HL-60 (cell line): ENCODE data around the gene OXCT1.

Experiments
- DNase-seq, 2 experiments: peaks; one replicate each; pipeline ENCODE4 v3.0.0-alpha.2; 2010 to 2020; ENCODE audit warnings: low read depth in 1 of 2, low spot score in 1 of 2
- H3K27ac ChIP-seq: fragments of 250-450 bp; sonication (Bioruptor Pico); replicated peaks from 2 replicates; pipeline ENCODE4 v1.5.1; 2020; ENCODE audit warnings: mild to moderate bottlenecking, moderate library complexity
- H3K27me3 ChIP-seq: fragments of 250-450 bp; sonication (Bioruptor Pico); 2 replicates; pipeline ENCODE4 v1.5.1; 2021; ENCODE audit warnings: mild to moderate bottlenecking, moderate library complexity; ENCODE audit not compliant: insufficient read depth, poor library complexity, severe bottlenecking
- H3K4me3 ChIP-seq: replicated peaks from 2 replicates; pipeline ENCODE4 v1.5.1; 2011; ENCODE audit warnings: mild to moderate bottlenecking, control low read depth, low read length; ENCODE audit not compliant: insufficient read depth
- GABPA ChIP-seq: IDR thresholded peaks from 2 replicates; pipeline ENCODE4 v1.6.1; 2012; ENCODE audit warnings: low read depth
- POLR2AphosphoS5 ChIP-seq: IDR thresholded peaks from 2 replicates; pipeline ENCODE4 v1.6.1; 2012; ENCODE audit warnings: low read depth
- SPI1 ChIP-seq: IDR thresholded peaks from 2 replicates; pipeline ENCODE4 v1.6.1; 2012; ENCODE audit warnings: low read depth, mild to moderate bottlenecking, borderline replicate concordance
- TF ChIP-seq, protein P1 (sequence below): IDR thresholded peaks from 2 replicates; pipeline ENCODE4 v1.6.1; 2012; ENCODE audit warnings: low read depth; ENCODE audit not compliant: insufficient replicate concordance
- TF ChIP-seq, protein P2 (sequence below): IDR thresholded peaks from one replicate; pipeline ENCODE4 v1.5.1; 2011; ENCODE audit warnings: low read length, control low read depth, inconsistent platforms; ENCODE audit not compliant: insufficient read depth

Gene OXCT1

GRCh38 chr5:41790038-41790776 is 80.0 kb downstream of the OXCT1 start:
- no peak for DNase-seq
- TF ChIP-seq, protein P1, sequence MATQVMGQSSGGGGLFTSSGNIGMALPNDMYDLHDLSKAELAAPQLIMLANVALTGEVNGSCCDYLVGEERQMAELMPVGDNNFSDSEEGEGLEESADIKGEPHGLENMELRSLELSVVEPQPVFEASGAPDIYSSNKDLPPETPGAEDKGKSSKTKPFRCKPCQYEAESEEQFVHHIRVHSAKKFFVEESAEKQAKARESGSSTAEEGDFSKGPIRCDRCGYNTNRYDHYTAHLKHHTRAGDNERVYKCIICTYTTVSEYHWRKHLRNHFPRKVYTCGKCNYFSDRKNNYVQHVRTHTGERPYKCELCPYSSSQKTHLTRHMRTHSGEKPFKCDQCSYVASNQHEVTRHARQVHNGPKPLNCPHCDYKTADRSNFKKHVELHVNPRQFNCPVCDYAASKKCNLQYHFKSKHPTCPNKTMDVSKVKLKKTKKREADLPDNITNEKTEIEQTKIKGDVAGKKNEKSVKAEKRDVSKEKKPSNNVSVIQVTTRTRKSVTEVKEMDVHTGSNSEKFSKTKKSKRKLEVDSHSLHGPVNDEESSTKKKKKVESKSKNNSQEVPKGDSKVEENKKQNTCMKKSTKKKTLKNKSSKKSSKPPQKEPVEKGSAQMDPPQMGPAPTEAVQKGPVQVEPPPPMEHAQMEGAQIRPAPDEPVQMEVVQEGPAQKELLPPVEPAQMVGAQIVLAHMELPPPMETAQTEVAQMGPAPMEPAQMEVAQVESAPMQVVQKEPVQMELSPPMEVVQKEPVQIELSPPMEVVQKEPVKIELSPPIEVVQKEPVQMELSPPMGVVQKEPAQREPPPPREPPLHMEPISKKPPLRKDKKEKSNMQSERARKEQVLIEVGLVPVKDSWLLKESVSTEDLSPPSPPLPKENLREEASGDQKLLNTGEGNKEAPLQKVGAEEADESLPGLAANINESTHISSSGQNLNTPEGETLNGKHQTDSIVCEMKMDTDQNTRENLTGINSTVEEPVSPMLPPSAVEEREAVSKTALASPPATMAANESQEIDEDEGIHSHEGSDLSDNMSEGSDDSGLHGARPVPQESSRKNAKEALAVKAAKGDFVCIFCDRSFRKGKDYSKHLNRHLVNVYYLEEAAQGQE, result no peak
- TF ChIP-seq SPI1 (no peak), POLR2AphosphoS5 (no peak), GABPA (no peak)
- TF ChIP-seq, protein P2, sequence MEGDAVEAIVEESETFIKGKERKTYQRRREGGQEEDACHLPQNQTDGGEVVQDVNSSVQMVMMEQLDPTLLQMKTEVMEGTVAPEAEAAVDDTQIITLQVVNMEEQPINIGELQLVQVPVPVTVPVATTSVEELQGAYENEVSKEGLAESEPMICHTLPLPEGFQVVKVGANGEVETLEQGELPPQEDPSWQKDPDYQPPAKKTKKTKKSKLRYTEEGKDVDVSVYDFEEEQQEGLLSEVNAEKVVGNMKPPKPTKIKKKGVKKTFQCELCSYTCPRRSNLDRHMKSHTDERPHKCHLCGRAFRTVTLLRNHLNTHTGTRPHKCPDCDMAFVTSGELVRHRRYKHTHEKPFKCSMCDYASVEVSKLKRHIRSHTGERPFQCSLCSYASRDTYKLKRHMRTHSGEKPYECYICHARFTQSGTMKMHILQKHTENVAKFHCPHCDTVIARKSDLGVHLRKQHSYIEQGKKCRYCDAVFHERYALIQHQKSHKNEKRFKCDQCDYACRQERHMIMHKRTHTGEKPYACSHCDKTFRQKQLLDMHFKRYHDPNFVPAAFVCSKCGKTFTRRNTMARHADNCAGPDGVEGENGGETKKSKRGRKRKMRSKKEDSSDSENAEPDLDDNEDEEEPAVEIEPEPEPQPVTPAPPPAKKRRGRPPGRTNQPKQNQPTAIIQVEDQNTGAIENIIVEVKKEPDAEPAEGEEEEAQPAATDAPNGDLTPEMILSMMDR, result no peak
- Histone ChIP-seq H3K27ac (no peak overlapping the region), H3K27me3 (no peaks in the 10 kb centered on the region), H3K4me3 (no peak overlapping the region)

DNA sequence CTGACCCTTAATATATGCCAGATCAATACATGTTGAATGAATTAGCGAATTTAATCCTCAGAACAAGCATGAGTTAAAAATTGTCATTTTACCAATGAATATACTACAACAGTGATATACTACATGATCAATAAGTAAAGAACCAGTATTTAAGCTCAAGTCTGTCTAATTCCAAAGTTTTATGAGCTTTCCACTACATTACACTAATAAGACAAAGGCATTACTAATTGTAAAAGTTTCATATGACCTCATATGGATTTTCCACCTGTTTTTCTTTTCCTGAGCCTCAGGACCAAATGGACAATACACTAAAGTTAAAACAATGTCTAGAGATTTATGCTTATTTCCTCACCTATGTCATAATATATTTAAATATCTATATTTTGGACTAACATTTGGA is 80.8 kb downstream of the OXCT1 start:
- no peak for TF ChIP-seq SPI1
- TF ChIP-seq GABPA, result no peak
- TF ChIP-seq, protein P1, result no peak
- TF ChIP-seq POLR2AphosphoS5, result no peak
- TF ChIP-seq, protein P2, result no peak
- DNase-seq, result no peak

DNA sequence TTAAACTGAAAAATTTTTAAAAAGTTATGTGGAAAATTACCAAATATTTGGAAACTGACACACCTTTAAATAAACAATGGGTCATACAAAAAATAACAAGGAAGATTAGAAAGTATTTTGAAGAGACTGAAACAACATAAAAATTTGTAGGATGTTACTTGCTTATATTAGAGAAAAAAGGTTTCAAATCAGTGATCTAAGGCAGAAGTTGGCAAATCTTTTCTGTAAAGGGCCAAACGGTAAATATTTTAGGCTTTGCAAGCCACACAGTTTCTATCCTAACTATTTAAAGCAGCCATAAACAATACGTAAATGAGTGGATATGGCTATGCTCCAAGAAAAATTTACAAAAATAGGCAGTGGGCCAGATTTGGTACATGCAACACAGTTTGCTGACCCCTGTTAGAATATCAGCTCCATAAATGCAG is 81.3 kb downstream of the OXCT1 start:
- no peaks in the 10 kb centered on the region for H3K27me3 ChIP-seq
- no peak for TF ChIP-seq POLR2AphosphoS5
- TF ChIP-seq, protein P2, result no peak
- TF ChIP-seq GABPA, result no peak
- no peak for TF ChIP-seq SPI1
- TF ChIP-seq, protein P1, result no peak
- no peak for DNase-seq
- no peak overlapping the region for H3K27ac ChIP-seq
- H3K4me3 ChIP-seq, result no peak overlapping the region

More for the DNA sequence above, 80.8 kb downstream of the OXCT1 start:
- Histone ChIP-seq H3K27me3 (no peaks in the 10 kb centered on the region), H3K27ac (no peak overlapping the region), H3K4me3 (no peak overlapping the region)
